SK-N-SH (cell line): ENCODE measurements around the gene NNAT. TPM values are rescaled to one million over a fixed set of nuclear protein-coding genes. Genes with fewer than 3 reads are reported as not detected.

Experiments
- CTCF ChIA-PET: fragments of 300-600, 350-600 bp; formaldehyde crosslinking; extraction: SDS; loops from one replicate; lab custom pipeline; 2021; lab: Yijun Ruan, JAX
- POLR2A ChIA-PET: fragments of 350-600 bp; sonication (Branson Sonifier 250); formaldehyde crosslinking; extraction: SDS; loops from one replicate; lab custom pipeline; 2020; ENCODE audit warnings: antibody characterized with exemption, inconsistent platforms; lab: Yijun Ruan, JAX
- DNase-seq: peaks from one replicate; pipeline ENCODE4 v3.0.0; 2012
- H2AFZ ChIP-seq: fragments of 200-600 bp; sonication (generic); 2 replicates; pipeline ENCODE4 v1.8.1; 2016; ENCODE audit warnings: antibody characterized with exemption, mild to moderate bottlenecking, low read depth
- H3F3A ChIP-seq: fragments of 200-600 bp; sonication (generic); replicated peaks from 2 replicates; pipeline ENCODE3; 2016; ENCODE audit warnings: antibody characterized with exemption, mild to moderate bottlenecking; ENCODE audit not compliant: insufficient read depth
- H3K27ac ChIP-seq, 2 experiments: fragments of 200-500 bp in 1 of 2; fragments of 200-600 bp in 1 of 2; sonication (Bioruptor generic) in 1 of 2; sonication (generic), shearing (Covaris generic) in 1 of 2; 2 replicates each; pipeline versions ENCODE4 v1.5.1 to v1.6.1; 2014 to 2016; ENCODE audit warnings: low read depth in 2 of 2, inconsistent platforms in 1 of 2, low read length in 1 of 2, mild to moderate bottlenecking in 1 of 2, mixed read lengths in 1 of 2
- H3K27me3 ChIP-seq: fragments of 200-600 bp; sonication (generic), shearing (Covaris generic); 2 replicates; pipeline ENCODE4 v1.6.1; 2016; ENCODE audit warnings: mixed run types; ENCODE audit not compliant: insufficient read depth
- H3K36me3 ChIP-seq, 2 experiments: fragments of 200-500 bp in 1 of 2; fragments of 200-600 bp in 1 of 2; sonication (Bioruptor generic) in 1 of 2; sonication (generic) in 1 of 2; replicated peaks in 1 of 2; 2 replicates each; pipeline versions ENCODE3 to v1.5.1; 2014 to 2016; ENCODE audit warnings: low read length in 1 of 2, mild to moderate bottlenecking in 1 of 2; ENCODE audit not compliant: insufficient read depth in 2 of 2, control insufficient read depth in 1 of 2
- H3K4me1 ChIP-seq, 2 experiments: fragments of 200-500 bp in 1 of 2; fragments of 200-600 bp in 1 of 2; sonication (Bioruptor generic) in 1 of 2; sonication (generic), shearing (Covaris generic) in 1 of 2; 2 replicates each; pipeline versions ENCODE4 v1.5.1 to v1.6.1; 2014 to 2016; ENCODE audit warnings: low read depth in 1 of 2, low read length in 1 of 2, mixed run types in 1 of 2; ENCODE audit not compliant: insufficient read depth in 2 of 2, control insufficient read depth in 1 of 2
- H3K4me2 ChIP-seq: fragments of 200-600 bp; sonication (generic), shearing (Covaris generic); 2 replicates; pipeline ENCODE4 v1.6.1; 2017; ENCODE audit warnings: mixed run types
- H3K4me3 ChIP-seq, 2 experiments: fragments of 200-500 bp in 1 of 2; fragments of 200-600 bp in 1 of 2; sonication (Bioruptor generic) in 1 of 2; sonication (generic), shearing (Covaris generic) in 1 of 2; 2 replicates each; pipeline versions ENCODE4 v1.5.1 to v1.8.1; 2014 to 2016; ENCODE audit warnings: low read depth in 2 of 2, inconsistent platforms in 1 of 2, low read length in 1 of 2, mild to moderate bottlenecking in 1 of 2, mixed read lengths in 1 of 2, moderate library complexity in 1 of 2
- H3K79me2 ChIP-seq: fragments of 200-600 bp; sonication (generic); 2 replicates; pipeline ENCODE4 v1.8.1; 2017; ENCODE audit warnings: mild to moderate bottlenecking; ENCODE audit not compliant: insufficient read depth
- H3K9ac ChIP-seq: fragments of 200-600 bp; sonication (generic); 2 replicates; pipeline ENCODE4 v1.6.1; 2017; ENCODE audit warnings: mixed run types
- H3K9me2 ChIP-seq: fragments of 200-600 bp; sonication (generic); 2 replicates; pipeline ENCODE4 v1.6.1; 2017; ENCODE audit warnings: mixed run types
- H3K9me3 ChIP-seq: fragments of 200-600 bp; sonication (generic); 2 replicates; pipeline ENCODE4 v1.6.1; 2017; ENCODE audit warnings: mixed run types, mild to moderate bottlenecking, moderate library complexity
- H4K20me1 ChIP-seq: fragments of 200-600 bp; sonication (generic); 2 replicates; pipeline ENCODE4 v1.6.1; 2017; ENCODE audit warnings: mild to moderate bottlenecking, mixed run types; ENCODE audit not compliant: insufficient read depth
- CHD2 ChIP-seq: fragments of 150-350 bp; IDR thresholded peaks from 2 replicates; pipeline ENCODE4 v1.6.1; 2018; ENCODE audit warnings: low read length; ENCODE audit not compliant: partially characterized antibody
- ELF1 ChIP-seq: IDR thresholded peaks from 2 replicates; pipeline ENCODE4 v1.4.0; 2012
- EZH2phosphoT487 ChIP-seq: fragments of 200-600 bp; sonication (generic); IDR thresholded peaks from 2 replicates; pipeline ENCODE4 v1.6.1; 2017; ENCODE audit warnings: low read depth, mixed run types, mild to moderate bottlenecking, antibody characterized with exemption, moderate library complexity, borderline replicate concordance
- FOSL2 ChIP-seq: IDR thresholded peaks from 2 replicates; pipeline ENCODE4 v1.4.0; 2012; ENCODE audit warnings: low read depth, mild to moderate bottlenecking, moderate library complexity, borderline replicate concordance
- FOXM1 ChIP-seq: IDR thresholded peaks from 2 replicates; pipeline ENCODE4 v1.4.0; 2012; ENCODE audit warnings: low read depth, mild to moderate bottlenecking
- GATA2 ChIP-seq: sonication (generic); formaldehyde crosslinking; IDR thresholded peaks from 2 replicates; pipeline ENCODE4 v1.5.0; 2020; ENCODE audit warnings: mild to moderate bottlenecking, missing genetic modification reagents
- JUND ChIP-seq: IDR thresholded peaks from 2 replicates; pipeline ENCODE4 v1.4.0; 2012
- MXI1 ChIP-seq: IDR thresholded peaks from 2 replicates; pipeline ENCODE4 v1.6.1; 2012; ENCODE audit warnings: mild to moderate bottlenecking, low read depth, low read length, improper control_type of control experiment
- NFIC ChIP-seq: IDR thresholded peaks from 2 replicates; pipeline ENCODE4 v1.4.0; 2012; ENCODE audit warnings: borderline replicate concordance
- NRF1 ChIP-seq: IDR thresholded peaks from 2 replicates; pipeline ENCODE4 v1.6.1; 2012; ENCODE audit warnings: low read depth, mild to moderate bottlenecking, low read length
- RAD21 ChIP-seq: IDR thresholded peaks from 2 replicates; pipeline ENCODE4 v1.6.1; 2012; ENCODE audit warnings: mild to moderate bottlenecking, low read length
- RCOR1 ChIP-seq: fragments of 150-350 bp; IDR thresholded peaks from 2 replicates; pipeline ENCODE4 v1.6.1; 2017; ENCODE audit warnings: antibody characterized with exemption, low read length
- RXRA ChIP-seq: IDR thresholded peaks from 2 replicates; pipeline ENCODE4 v1.4.0; 2012; ENCODE audit warnings: low read depth, mild to moderate bottlenecking, borderline replicate concordance
- SIN3A ChIP-seq: IDR thresholded peaks from 2 replicates; pipeline ENCODE4 v1.6.1; 2012; ENCODE audit warnings: low read depth, mild to moderate bottlenecking, low read length, moderate library complexity, borderline replicate concordance
- SMC3 ChIP-seq: IDR thresholded peaks from 2 replicates; pipeline ENCODE4 v1.6.1; 2012; ENCODE audit warnings: low read depth, low read length, improper control_type of control experiment
- TAF1 ChIP-seq: IDR thresholded peaks from 2 replicates; pipeline ENCODE4 v1.6.1; 2012; ENCODE audit warnings: low read depth, mild to moderate bottlenecking, low read length, moderate library complexity, borderline replicate concordance
- TCF12 ChIP-seq: IDR thresholded peaks from 2 replicates; pipeline ENCODE4 v1.4.0; 2012
- TEAD4 ChIP-seq: IDR thresholded peaks from 2 replicates; pipeline ENCODE4 v1.4.0; 2012; ENCODE audit warnings: mild to moderate bottlenecking, borderline replicate concordance; ENCODE audit not compliant: insufficient read depth
- WGBS: methylation state at CpG from one replicate; pipeline ENCODE4 v1.1.6; 2017; ENCODE audit warnings: low lambda C conversion rate; 5-methylcytosine and 5-hydroxymethylcytosine counted together
- polyA plus RNA-seq, 3 experiments: library from polyadenylated mRNA; depleted of rRNA; stranded (reverse); fragments of >200 nt; gene quantifications; 2 replicates each; pipeline ENCODE4 v1.2.3, GENCODE V29; 2012
- TF ChIP-seq, protein P1 (sequence below): fragments of 200-600 bp; sonication (generic); IDR thresholded peaks from 2 replicates; pipeline ENCODE4 v1.6.1; 2017; ENCODE audit warnings: antibody characterized with exemption, mild to moderate bottlenecking, moderate library complexity
- TF ChIP-seq, protein P2 (sequence below): IDR thresholded peaks from 2 replicates; pipeline ENCODE4 v1.4.0; 2012; ENCODE audit warnings: low read depth, borderline replicate concordance
- TF ChIP-seq, protein P3 (sequence below): fragments of 150-350 bp; IDR thresholded peaks from 2 replicates; pipeline ENCODE4 v1.6.1; 2017; ENCODE audit warnings: antibody characterized with exemption, low read length, low read depth, borderline replicate concordance
- TF ChIP-seq, protein P4 (sequence below): fragments of 150-350 bp; IDR thresholded peaks from 2 replicates; pipeline ENCODE4 v1.6.1; 2016; ENCODE audit warnings: mild to moderate bottlenecking, low read depth, low read length
- TF ChIP-seq, protein P5 (sequence below): IDR thresholded peaks from 2 replicates; pipeline ENCODE4 v1.4.0; 2012; ENCODE audit warnings: low read depth

The NNAT gene
- polyA plus RNA-seq, 1 of the 3 experiments (the other 2 are of a cell fraction) = 6.7 TPM

DNA sequence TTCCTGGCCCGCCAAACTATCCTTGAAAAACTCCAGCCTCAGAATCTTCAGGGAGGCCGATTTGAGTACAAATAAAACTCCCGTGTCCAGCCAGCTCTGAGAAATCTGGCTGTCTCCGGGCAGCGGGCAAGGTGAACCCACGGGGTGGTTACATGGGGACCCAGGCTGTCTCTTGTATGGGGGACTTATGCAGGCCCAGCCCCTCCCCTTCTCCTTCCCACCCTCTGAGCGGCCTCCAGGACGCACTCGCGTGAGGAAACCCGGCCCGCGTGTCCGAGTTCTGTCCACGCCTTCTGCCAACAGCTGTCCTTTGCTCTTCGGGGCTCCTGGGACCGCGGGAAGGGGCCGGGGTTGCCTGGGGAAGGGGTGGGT, 43.0 kb downstream of the NNAT start (continued):
- TF ChIP-seq, protein P1, sequence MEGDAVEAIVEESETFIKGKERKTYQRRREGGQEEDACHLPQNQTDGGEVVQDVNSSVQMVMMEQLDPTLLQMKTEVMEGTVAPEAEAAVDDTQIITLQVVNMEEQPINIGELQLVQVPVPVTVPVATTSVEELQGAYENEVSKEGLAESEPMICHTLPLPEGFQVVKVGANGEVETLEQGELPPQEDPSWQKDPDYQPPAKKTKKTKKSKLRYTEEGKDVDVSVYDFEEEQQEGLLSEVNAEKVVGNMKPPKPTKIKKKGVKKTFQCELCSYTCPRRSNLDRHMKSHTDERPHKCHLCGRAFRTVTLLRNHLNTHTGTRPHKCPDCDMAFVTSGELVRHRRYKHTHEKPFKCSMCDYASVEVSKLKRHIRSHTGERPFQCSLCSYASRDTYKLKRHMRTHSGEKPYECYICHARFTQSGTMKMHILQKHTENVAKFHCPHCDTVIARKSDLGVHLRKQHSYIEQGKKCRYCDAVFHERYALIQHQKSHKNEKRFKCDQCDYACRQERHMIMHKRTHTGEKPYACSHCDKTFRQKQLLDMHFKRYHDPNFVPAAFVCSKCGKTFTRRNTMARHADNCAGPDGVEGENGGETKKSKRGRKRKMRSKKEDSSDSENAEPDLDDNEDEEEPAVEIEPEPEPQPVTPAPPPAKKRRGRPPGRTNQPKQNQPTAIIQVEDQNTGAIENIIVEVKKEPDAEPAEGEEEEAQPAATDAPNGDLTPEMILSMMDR = no peak

DNA sequence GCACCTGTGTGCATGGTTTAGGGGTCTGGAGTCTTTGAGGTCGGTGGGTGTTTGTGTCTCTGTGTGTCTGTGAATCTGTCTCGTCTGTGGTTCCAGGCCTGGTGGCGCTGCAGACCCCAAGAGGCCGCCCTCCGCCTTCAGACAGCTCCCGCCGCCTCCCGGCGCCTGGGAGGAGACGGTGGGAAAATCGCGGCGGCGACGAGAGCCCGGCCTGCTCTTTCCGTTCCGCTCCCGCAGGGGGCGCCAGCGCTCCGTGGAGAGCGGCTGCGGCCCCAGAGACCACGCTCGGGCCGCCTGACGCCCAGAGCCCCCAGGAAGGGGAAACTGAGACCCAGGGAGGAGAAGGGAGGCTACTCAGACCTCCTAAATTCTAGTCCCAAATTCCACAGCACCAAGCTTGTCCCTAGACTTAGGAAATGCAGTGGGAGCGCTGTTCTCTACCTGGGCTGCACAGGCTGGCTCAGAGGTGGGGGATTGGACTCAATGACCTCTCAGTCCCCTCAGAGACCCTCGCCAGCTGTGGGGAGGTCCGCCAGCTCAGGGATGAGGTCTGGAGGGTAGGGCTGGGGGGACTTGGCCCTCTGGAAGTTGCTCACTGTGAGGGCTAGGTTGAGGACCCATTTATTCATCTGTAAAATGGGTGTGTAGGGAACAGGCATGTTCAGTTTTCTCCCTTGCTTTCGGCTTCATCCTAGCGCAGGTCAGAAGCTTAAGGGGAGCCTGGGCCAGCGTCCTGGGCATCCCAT, 43.5 kb downstream of the NNAT start:
- peaks cover 0 to 3% of the 10 kb centered on the region in 2 experiments; a peak in 1 of 4 replicates for H3K4me1 ChIP-seq
- no peaks in the 10 kb centered on the region for H3K79me2 ChIP-seq
- H3K4me3 ChIP-seq = peak overlapping the region in 1 of 2 experiments; percentile 29; a peak in 1 of 4 replicates
- H3K36me3 ChIP-seq = no peaks in the 10 kb centered on the region
- H2AFZ ChIP-seq = no peak overlapping the region
- WGBS = 10% methylated on average over 10 of the region's 34 CpGs
- no peaks in the 10 kb centered on the region for H3K9me3 ChIP-seq
- no peak overlapping the region for H3K9ac ChIP-seq
- peaks cover 13% of the 10 kb centered on the region for H3K27me3 ChIP-seq
- no peaks in the 10 kb centered on the region for H3F3A ChIP-seq
- ChIA-PET POLR2A (interaction anchor here (0.7 kb wide), 1 partner anchor 468 kb away, joined by 3 read pairs; the partner anchor contains the start of gene TTI1), CTCF (interaction anchor here (0.6 to 4.1 kb wide), 167 partner anchors 10 to 844 kb away, joined by 3 to 65 read pairs (median 4); partner anchors contain the start of genes CTNNBL1, RPRD1B, TTI1 and VSTM2L)
- no peaks in the 10 kb centered on the region for H4K20me1 ChIP-seq
- TF ChIP-seq, protein P2, sequence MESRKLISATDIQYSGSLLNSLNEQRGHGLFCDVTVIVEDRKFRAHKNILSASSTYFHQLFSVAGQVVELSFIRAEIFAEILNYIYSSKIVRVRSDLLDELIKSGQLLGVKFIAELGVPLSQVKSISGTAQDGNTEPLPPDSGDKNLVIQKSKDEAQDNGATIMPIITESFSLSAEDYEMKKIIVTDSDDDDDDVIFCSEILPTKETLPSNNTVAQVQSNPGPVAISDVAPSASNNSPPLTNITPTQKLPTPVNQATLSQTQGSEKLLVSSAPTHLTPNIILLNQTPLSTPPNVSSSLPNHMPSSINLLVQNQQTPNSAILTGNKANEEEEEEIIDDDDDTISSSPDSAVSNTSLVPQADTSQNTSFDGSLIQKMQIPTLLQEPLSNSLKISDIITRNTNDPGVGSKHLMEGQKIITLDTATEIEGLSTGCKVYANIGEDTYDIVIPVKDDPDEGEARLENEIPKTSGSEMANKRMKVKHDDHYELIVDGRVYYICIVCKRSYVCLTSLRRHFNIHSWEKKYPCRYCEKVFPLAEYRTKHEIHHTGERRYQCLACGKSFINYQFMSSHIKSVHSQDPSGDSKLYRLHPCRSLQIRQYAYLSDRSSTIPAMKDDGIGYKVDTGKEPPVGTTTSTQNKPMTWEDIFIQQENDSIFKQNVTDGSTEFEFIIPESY = no peak
- TF ChIP-seq RAD21 = peak; percentile 95
- no peak for TF ChIP-seq TCF12
- TF ChIP-seq EZH2phosphoT487 = no peak
- TF ChIP-seq FOSL2 = no peak
- TF ChIP-seq ELF1 = no peak
- TF ChIP-seq CHD2 = no peak
- TF ChIP-seq TEAD4 = no peak
- no peak for TF ChIP-seq NRF1
- no peak for TF ChIP-seq RCOR1
- TF ChIP-seq GATA2 (CRISPR knock-in tag) = no peak
- no peak for TF ChIP-seq NFIC
- TF ChIP-seq, protein P3, sequence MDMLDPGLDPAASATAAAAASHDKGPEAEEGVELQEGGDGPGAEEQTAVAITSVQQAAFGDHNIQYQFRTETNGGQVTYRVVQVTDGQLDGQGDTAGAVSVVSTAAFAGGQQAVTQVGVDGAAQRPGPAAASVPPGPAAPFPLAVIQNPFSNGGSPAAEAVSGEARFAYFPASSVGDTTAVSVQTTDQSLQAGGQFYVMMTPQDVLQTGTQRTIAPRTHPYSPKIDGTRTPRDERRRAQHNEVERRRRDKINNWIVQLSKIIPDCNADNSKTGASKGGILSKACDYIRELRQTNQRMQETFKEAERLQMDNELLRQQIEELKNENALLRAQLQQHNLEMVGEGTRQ = no peak
- no peak for TF ChIP-seq TAF1
- TF ChIP-seq FOXM1 = no peak
- TF ChIP-seq, protein P1 = peak; percentile 91
- TF ChIP-seq SMC3 = peak; percentile 84
- no peak for TF ChIP-seq RXRA
- TF ChIP-seq SIN3A = no peak
- TF ChIP-seq, protein P4, sequence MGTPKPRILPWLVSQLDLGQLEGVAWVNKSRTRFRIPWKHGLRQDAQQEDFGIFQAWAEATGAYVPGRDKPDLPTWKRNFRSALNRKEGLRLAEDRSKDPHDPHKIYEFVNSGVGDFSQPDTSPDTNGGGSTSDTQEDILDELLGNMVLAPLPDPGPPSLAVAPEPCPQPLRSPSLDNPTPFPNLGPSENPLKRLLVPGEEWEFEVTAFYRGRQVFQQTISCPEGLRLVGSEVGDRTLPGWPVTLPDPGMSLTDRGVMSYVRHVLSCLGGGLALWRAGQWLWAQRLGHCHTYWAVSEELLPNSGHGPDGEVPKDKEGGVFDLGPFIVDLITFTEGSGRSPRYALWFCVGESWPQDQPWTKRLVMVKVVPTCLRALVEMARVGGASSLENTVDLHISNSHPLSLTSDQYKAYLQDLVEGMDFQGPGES = no peak
- no peak for TF ChIP-seq MXI1
- TF ChIP-seq, protein P5, sequence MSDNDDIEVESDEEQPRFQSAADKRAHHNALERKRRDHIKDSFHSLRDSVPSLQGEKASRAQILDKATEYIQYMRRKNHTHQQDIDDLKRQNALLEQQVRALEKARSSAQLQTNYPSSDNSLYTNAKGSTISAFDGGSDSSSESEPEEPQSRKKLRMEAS = no peak
- no peak for TF ChIP-seq JUND
- H3K4me2 ChIP-seq = no peak overlapping the region
- DNase-seq = peak; percentile 90
- H3K9me2 ChIP-seq = no peaks in the 10 kb centered on the region
- H3K27ac ChIP-seq = no peak overlapping the region
